HepG2 (cell line): ENCODE data around the gene HNRNPM.

Experiments used
- CTCF ChIP-seq: sonication (generic); formaldehyde crosslinking; IDR thresholded peaks from 2 replicates; pipeline ENCODE4 v1.5.0; 2020; ENCODE audit warnings: mild to moderate bottlenecking, missing genetic modification reagents, moderate library complexity
- JUND ChIP-seq: sonication (generic); formaldehyde crosslinking; IDR thresholded peaks from 2 replicates; pipeline ENCODE4 v1.8.0; 2022; ENCODE audit warnings: mild to moderate bottlenecking, missing genetic modification reagents
- MAX ChIP-seq: IDR thresholded peaks from 2 replicates; pipeline ENCODE4 v1.6.1; 2012; ENCODE audit warnings: inconsistent platforms
- POLR2A ChIP-seq, 2 experiments: IDR thresholded peaks; 2 replicates each; pipeline ENCODE4 v1.6.1; 2011; ENCODE audit warnings: low read depth in 2 of 2, low read length in 2 of 2, mild to moderate bottlenecking in 1 of 2, moderate library complexity in 1 of 2; ENCODE audit not compliant: insufficient read depth in 1 of 2
- REPIN1 ChIP-seq: sonication (generic); formaldehyde crosslinking; IDR thresholded peaks from 2 replicates; pipeline ENCODE4 v1.8.0; 2022; ENCODE audit warnings: missing genetic modification reagents, low read depth, mild to moderate bottlenecking, borderline replicate concordance
- YY1 ChIP-seq: IDR thresholded peaks from 2 replicates; pipeline ENCODE4 v1.6.1; 2011; ENCODE audit warnings: low read length, low read depth, moderate library complexity, mild to moderate bottlenecking; ENCODE audit not compliant: insufficient read depth, insufficient replicate concordance

GRCh38 chr19:8397746-8398310 is 46.9 kb upstream of the HNRNPM start:
- TF ChIP-seq YY1: no peak
- no peak for TF ChIP-seq POLR2A (IDR thresholded peaks at IDR 0.05; ENCODE audit: insufficient read depth in 1 of 2, low read depth in 2 of 2, low read length in 2 of 2)
- no peak for TF ChIP-seq CTCF (CRISPR knock-in tag)
- TF ChIP-seq REPIN1 (CRISPR knock-in tag): no peak
- TF ChIP-seq MAX: no peak
- no peak for TF ChIP-seq JUND (CRISPR knock-in tag)
